Astrocyte of the cerebellum (primary cell): ENCODE results near the gene COL6A6.
"Not testable (repeated sequence)": the region's sequence is repeated elsewhere in the genome, so short reads cannot be mapped to it uniquely, and the experiment has no call there.

Experiments used
- DNase-seq: peaks from one replicate; pipeline ENCODE4 v3.0.0-alpha.2; 2011; ENCODE audit warnings: low read depth
- H3K4me3 ChIP-seq: 2 replicates; pipeline ENCODE4 v1.5.1; 2011; ENCODE audit warnings: mild to moderate bottlenecking, low read depth, low read length, moderate library complexity
- in situ Hi-C: cut with HindIII; loops from 2 replicates; pipeline ENCODE4 v1.10.0; 2017; ENCODE audit warnings: low sequenced_read_pairs
- TF ChIP-seq, protein P1 (sequence below): IDR thresholded peaks from 2 replicates; pipeline ENCODE4 v1.5.1; 2012; ENCODE audit warnings: low read length, low read depth, moderate library complexity, mild to moderate bottlenecking; ENCODE audit errors: missing control alignments

Gene COL6A6

DNA sequence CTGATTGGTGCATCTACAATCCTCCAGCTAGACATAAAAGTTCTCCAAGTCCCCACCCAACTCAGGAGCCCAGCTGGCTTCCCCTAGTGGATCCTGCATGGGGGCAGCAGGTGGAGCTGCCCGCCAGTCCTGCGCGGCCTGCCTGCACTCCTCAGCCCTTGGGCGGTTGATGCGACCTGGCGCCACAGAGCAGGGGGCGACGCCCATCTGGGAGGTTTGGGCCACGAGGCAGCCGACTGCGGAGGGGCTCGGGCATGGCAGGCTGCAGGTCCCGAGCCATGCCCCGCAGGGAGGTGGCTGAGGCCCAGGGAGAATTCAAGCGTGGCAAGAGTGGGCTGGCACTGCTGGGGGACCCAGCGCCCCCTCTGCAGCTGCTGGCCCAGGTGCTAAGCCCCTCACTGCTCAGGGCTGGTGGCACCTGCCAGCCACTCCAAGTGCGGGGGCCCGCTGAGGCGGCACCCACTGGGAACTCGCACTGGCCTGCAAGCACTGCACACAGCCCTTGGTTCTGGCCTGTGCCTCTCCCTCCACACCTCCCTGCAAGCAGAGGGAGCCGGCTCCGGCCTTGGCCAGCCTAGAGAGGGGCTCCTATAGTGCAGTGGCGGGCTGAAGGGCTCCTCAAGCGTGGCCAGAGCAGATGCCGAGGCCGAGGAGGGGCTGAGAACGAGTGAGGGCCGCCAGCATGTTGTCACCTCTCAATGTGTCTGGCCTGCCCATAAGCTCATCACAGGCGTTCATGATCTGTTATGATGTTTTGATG lies 30.1 kb downstream of the COL6A6 start:
- TF ChIP-seq, protein P1, sequence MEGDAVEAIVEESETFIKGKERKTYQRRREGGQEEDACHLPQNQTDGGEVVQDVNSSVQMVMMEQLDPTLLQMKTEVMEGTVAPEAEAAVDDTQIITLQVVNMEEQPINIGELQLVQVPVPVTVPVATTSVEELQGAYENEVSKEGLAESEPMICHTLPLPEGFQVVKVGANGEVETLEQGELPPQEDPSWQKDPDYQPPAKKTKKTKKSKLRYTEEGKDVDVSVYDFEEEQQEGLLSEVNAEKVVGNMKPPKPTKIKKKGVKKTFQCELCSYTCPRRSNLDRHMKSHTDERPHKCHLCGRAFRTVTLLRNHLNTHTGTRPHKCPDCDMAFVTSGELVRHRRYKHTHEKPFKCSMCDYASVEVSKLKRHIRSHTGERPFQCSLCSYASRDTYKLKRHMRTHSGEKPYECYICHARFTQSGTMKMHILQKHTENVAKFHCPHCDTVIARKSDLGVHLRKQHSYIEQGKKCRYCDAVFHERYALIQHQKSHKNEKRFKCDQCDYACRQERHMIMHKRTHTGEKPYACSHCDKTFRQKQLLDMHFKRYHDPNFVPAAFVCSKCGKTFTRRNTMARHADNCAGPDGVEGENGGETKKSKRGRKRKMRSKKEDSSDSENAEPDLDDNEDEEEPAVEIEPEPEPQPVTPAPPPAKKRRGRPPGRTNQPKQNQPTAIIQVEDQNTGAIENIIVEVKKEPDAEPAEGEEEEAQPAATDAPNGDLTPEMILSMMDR: no peak
- DNase-seq: no peak
- in situ Hi-C loops: no loop called here
- H3K4me3 ChIP-seq: no peak overlapping the region

GRCh38 chr3:130547680-130548065 lies 30.7 kb downstream of the COL6A6 start:
- H3K4me3 ChIP-seq, in situ Hi-C loops, DNase-seq: not testable (repeated sequence)

GRCh38 chr3:130548356-130548755 lies 31.4 kb downstream of the COL6A6 start:
- no peak for DNase-seq
- TF ChIP-seq, protein P1: no peak
- in situ Hi-C loops: no loop called here
- H3K4me3 ChIP-seq: no peak overlapping the region

- TF ChIP-seq, protein P1: no peak
- DNase-seq: no peak
- in situ Hi-C loops: no loop called here
- no peak overlapping the region for H3K4me3 ChIP-seq
Observed at GRCh38 chr3:130557336-130558035, 40.5 kb downstream of the COL6A6 start.

DNA sequence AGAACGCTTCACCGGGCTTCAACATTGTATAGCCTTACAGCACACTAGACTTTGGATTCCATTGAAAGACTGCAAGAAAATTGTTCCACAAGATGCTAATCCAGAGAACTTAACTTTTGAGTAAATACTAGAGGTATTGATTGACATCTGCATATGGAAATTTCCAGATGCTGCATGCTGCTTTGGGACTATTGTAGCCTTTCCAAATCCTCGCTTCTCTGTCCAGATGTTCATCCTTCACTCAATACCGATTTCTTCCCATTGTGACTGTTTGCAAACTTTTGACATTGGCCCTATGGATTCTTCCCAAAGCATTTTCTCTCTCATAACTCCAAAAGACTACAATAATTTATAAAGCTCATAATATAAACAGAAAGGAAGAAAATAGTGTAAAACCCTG lies 41.4 kb downstream of the COL6A6 start:
- TF ChIP-seq, protein P1: no peak
- no peak overlapping the region for H3K4me3 ChIP-seq
- DNase-seq: no peak
- in situ Hi-C loops: no loop called here

DNA sequence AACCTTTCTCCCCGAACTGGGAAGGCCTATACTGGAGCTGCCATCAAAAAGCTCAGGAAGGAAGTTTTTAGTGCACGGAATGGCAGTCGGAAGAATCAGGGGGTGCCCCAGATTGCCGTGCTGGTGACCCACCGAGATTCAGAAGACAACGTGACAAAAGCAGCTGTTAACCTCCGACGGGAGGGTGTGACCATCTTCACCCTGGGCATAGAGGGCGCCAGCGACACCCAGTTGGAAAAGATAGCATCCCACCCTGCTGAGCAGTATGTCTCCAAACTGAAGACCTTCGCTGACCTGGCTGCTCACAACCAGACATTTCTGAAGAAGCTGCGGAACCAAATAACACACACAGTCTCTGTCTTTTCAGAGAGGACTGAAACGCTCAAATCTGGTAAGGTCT lies 48.2 kb downstream of the COL6A6 start:
- in situ Hi-C loops: no loop called here
- no peak for DNase-seq
- no peak overlapping the region for H3K4me3 ChIP-seq
- TF ChIP-seq, protein P1: no peak
